ENCODE results near the gene LCLAT1.

DNA sequence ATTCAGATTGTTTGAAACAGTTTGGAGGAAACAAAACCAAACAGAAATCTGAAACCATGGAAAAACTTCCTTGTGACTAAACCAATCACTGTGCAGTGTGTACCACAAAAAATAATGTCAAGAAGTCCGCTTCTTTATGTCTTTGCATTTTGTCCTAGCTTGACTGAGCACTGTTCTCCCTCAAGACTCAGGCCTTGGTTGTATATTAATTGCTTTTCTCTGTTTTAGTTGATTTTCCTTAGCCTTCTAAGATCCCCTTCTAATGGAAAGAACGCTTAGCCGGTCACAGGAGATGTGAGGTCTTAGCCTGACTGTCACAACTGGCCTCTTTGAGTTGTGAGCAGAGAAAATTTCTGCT is 56.6 kb downstream of the LCLAT1 start:
- TF ChIP-seq CTCF (IDR thresholded peaks at IDR 0.05; ENCODE audit: insufficient read depth, low read length), result no peak
- TF ChIP-seq, protein P1, sequence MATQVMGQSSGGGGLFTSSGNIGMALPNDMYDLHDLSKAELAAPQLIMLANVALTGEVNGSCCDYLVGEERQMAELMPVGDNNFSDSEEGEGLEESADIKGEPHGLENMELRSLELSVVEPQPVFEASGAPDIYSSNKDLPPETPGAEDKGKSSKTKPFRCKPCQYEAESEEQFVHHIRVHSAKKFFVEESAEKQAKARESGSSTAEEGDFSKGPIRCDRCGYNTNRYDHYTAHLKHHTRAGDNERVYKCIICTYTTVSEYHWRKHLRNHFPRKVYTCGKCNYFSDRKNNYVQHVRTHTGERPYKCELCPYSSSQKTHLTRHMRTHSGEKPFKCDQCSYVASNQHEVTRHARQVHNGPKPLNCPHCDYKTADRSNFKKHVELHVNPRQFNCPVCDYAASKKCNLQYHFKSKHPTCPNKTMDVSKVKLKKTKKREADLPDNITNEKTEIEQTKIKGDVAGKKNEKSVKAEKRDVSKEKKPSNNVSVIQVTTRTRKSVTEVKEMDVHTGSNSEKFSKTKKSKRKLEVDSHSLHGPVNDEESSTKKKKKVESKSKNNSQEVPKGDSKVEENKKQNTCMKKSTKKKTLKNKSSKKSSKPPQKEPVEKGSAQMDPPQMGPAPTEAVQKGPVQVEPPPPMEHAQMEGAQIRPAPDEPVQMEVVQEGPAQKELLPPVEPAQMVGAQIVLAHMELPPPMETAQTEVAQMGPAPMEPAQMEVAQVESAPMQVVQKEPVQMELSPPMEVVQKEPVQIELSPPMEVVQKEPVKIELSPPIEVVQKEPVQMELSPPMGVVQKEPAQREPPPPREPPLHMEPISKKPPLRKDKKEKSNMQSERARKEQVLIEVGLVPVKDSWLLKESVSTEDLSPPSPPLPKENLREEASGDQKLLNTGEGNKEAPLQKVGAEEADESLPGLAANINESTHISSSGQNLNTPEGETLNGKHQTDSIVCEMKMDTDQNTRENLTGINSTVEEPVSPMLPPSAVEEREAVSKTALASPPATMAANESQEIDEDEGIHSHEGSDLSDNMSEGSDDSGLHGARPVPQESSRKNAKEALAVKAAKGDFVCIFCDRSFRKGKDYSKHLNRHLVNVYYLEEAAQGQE (IDR thresholded peaks at IDR 0.05; ENCODE audit: insufficient replicate concordance, low read depth), result no peak
- no peak for TF ChIP-seq POLR2AphosphoS5 (IDR thresholded peaks at IDR 0.05; ENCODE audit: low read depth)
- no peak for TF ChIP-seq GABPA (IDR thresholded peaks at IDR 0.05; ENCODE audit: low read depth)

Data from HL-60 (cell line).